Measurements from ENCODE around the gene AFDN. TPM values are rescaled to one million over a fixed set of nuclear protein-coding genes. Genes with fewer than 3 reads are reported as not detected.

AFDN gene
- total RNA-seq, 1 experiment from 2014 or later: 182 TPM

- no peak for TF ChIP-seq RELA (CRISPR knock-in tag; IDR thresholded peaks at IDR 0.05; ENCODE audit: borderline replicate concordance)
- TF ChIP-seq FOXK1 (CRISPR knock-in tag; IDR thresholded peaks at IDR 0.05): no peak
- no peak for TF ChIP-seq JAZF1 (CRISPR knock-in tag; IDR thresholded peaks at IDR 0.05)
- peaks cover 77% of the 10 kb centered on the region for H3K4me1 Mint-ChIP-seq
- peak overlapping the region; percentile 75 for H3K27ac Mint-ChIP-seq
- H3K36me3 Mint-ChIP-seq: no peaks in the 10 kb centered on the region
- ChIA-PET POLR2A (no interaction called here), CTCF (no interaction called here)
- DNase-seq (ENCODE audit: low spot score) (no peak), ATAC-seq (no peak)
- no peaks in the 10 kb centered on the region for H3K27me3 Mint-ChIP-seq (ENCODE audit: low read depth)
- no peak overlapping the region for H3K4me3 Mint-ChIP-seq
- H3K9me3 Mint-ChIP-seq: no peaks in the 10 kb centered on the region
These were observed 6.7 kb downstream of the AFDN start for GRCh38 chr6:167833396-167833763.

- Mint-ChIP-seq H3K36me3 (no peaks in the 10 kb centered on the region), H3K9me3 (no peaks in the 10 kb centered on the region), H3K4me3 (no peak overlapping the region), H3K27ac (peak overlapping the region; percentile 14; the same call in 1 of the 2 replicates), H3K27me3 (ENCODE audit: low read depth) (no peaks in the 10 kb centered on the region), H3K4me1 (peaks cover 63% of the 10 kb centered on the region)
- DNase-seq (ENCODE audit: low spot score) (no peak), ATAC-seq (no peak)
- CTCF ChIA-PET: no interaction called here
- POLR2A ChIA-PET: no interaction called here
- TF ChIP-seq NFYB (CRISPR knock-in tag; conservative IDR thresholded peaks at IDR 0.05; ENCODE audit: low read depth) (no peak), FOXJ3 (CRISPR knock-in tag; IDR thresholded peaks at IDR 0.05; ENCODE audit: borderline replicate concordance) (no peak), RELA (CRISPR knock-in tag; IDR thresholded peaks at IDR 0.05; ENCODE audit: borderline replicate concordance) (no peak), MXD4 (CRISPR knock-in tag; IDR thresholded peaks at IDR 0.05; ENCODE audit: borderline replicate concordance) (no peak), PREB (CRISPR knock-in tag; IDR thresholded peaks at IDR 0.05; ENCODE audit: borderline replicate concordance) (no peak), NR1H2 (CRISPR knock-in tag; IDR thresholded peaks at IDR 0.05) (no peak), GTF2I (CRISPR knock-in tag; conservative IDR thresholded peaks at IDR 0.05) (no peak), ZNF138 (CRISPR knock-in tag; conservative IDR thresholded peaks at IDR 0.05) (no peak), SP1 (CRISPR knock-in tag; conservative IDR thresholded peaks at IDR 0.05) (no peak), NR2C2 (CRISPR knock-in tag; IDR thresholded peaks at IDR 0.05) (no peak)
These were observed 8.5 kb downstream of the AFDN start for GRCh38 chr6:167835260-167835659.

GRCh38 chr6:167836721-167837120 is 10.0 kb downstream of the AFDN start:
- no peak for DNase-seq (ENCODE audit: low spot score)
- no peaks in the 10 kb centered on the region for H3K27me3 Mint-ChIP-seq (ENCODE audit: low read depth)
- H3K4me1 Mint-ChIP-seq: peaks cover 52% of the 10 kb centered on the region
- no peaks in the 10 kb centered on the region for H3K36me3 Mint-ChIP-seq
- no peak for TF ChIP-seq MLX (CRISPR knock-in tag; IDR thresholded peaks at IDR 0.05)
- TF ChIP-seq ZNF416 (CRISPR knock-in tag; IDR thresholded peaks at IDR 0.05): no peak
- ATAC-seq: no peak
- H3K4me3 Mint-ChIP-seq: no peak overlapping the region
- no peaks in the 10 kb centered on the region for H3K9me3 Mint-ChIP-seq
- ChIA-PET POLR2A (interaction anchor here (0.6 kb wide), 1 partner anchor 440 kb away, joined by 5 read pairs; no protein-coding TSS in a partner anchor), CTCF (no interaction called here)
- no peak overlapping the region for H3K27ac Mint-ChIP-seq

- DNase-seq (ENCODE audit: low spot score): no peak
- peak overlapping the region; percentile 55 for H3K27ac Mint-ChIP-seq
- no peaks in the 10 kb centered on the region for H3K36me3 Mint-ChIP-seq
- POLR2A ChIA-PET: no interaction called here
- H3K9me3 Mint-ChIP-seq: no peaks in the 10 kb centered on the region
- CTCF ChIA-PET: interaction anchor here (0.5 to 0.6 kb wide), 2 partner anchors 21 to 1585 kb away, joined by 3 to 4 read pairs; no protein-coding TSS in a partner anchor
- peak; percentile 27; the same call in 1 of the 2 replicates for ATAC-seq
- no peaks in the 10 kb centered on the region for H3K27me3 Mint-ChIP-seq (ENCODE audit: low read depth)
- H3K4me1 Mint-ChIP-seq: peaks cover 37% of the 10 kb centered on the region
- H3K4me3 Mint-ChIP-seq: no peak overlapping the region
- TF ChIP-seq ZNF671 (CRISPR knock-in tag; IDR thresholded peaks at IDR 0.05) (no peak), ERG (CRISPR knock-in tag; IDR thresholded peaks at IDR 0.05) (no peak), CREB1 (CRISPR knock-in tag; IDR thresholded peaks at IDR 0.05) (no peak), TP53 (CRISPR knock-in tag; IDR thresholded peaks at IDR 0.05) (no peak), AFF4 (CRISPR knock-in tag; IDR thresholded peaks at IDR 0.05; ENCODE audit: borderline replicate concordance) (no peak), ATF1 (CRISPR knock-in tag; IDR thresholded peaks at IDR 0.05) (no peak), ATF3 (CRISPR knock-in tag; conservative IDR thresholded peaks at IDR 0.05) (no peak), FOXP1 (CRISPR knock-in tag; IDR thresholded peaks at IDR 0.05; ENCODE audit: borderline replicate concordance) (no peak)
These were observed 11.6 kb downstream of the AFDN start for GRCh38 chr6:167838207-167838748.
